PFSK-1 (cell line): Measurements from ENCODE around the gene TMEM253.

Source experiments
- FOXP2 ChIP-seq: optimal IDR thresholded peaks from 2 replicates; pipeline ENCODE3; 2011; ENCODE audit warnings: borderline replicate concordance, control low read depth, inconsistent platforms; ENCODE audit not compliant: insufficient read depth; ENCODE audit errors: extremely low read length, extremely low read depth
- POLR2AphosphoS5 ChIP-seq: IDR thresholded peaks from 2 replicates; pipeline ENCODE4 v1.6.1; 2012; ENCODE audit warnings: low read depth, mild to moderate bottlenecking, control low read depth, low read length, moderate library complexity
- SIN3A ChIP-seq: IDR thresholded peaks from 2 replicates; pipeline ENCODE4 v1.6.1; 2012; ENCODE audit warnings: mild to moderate bottlenecking, low read length, moderate library complexity, borderline replicate concordance; ENCODE audit not compliant: insufficient read depth
- TAF1 ChIP-seq: IDR thresholded peaks from 2 replicates; pipeline ENCODE4 v1.6.1; 2012; ENCODE audit warnings: low read length, control low read depth, borderline replicate concordance; ENCODE audit not compliant: insufficient read depth
- TF ChIP-seq, protein P1 (sequence below), 2 experiments: IDR thresholded peaks; 2 replicates each; pipeline versions ENCODE4 v1.6.1 to v1.8.0; 2011 to 2012; ENCODE audit warnings: low read depth in 2 of 2, low read length in 2 of 2, control low read depth in 1 of 2, inconsistent platforms in 1 of 2, mild to moderate bottlenecking in 1 of 2, moderate library complexity in 1 of 2; ENCODE audit not compliant: insufficient read depth in 1 of 2

TMEM253 gene

DNA sequence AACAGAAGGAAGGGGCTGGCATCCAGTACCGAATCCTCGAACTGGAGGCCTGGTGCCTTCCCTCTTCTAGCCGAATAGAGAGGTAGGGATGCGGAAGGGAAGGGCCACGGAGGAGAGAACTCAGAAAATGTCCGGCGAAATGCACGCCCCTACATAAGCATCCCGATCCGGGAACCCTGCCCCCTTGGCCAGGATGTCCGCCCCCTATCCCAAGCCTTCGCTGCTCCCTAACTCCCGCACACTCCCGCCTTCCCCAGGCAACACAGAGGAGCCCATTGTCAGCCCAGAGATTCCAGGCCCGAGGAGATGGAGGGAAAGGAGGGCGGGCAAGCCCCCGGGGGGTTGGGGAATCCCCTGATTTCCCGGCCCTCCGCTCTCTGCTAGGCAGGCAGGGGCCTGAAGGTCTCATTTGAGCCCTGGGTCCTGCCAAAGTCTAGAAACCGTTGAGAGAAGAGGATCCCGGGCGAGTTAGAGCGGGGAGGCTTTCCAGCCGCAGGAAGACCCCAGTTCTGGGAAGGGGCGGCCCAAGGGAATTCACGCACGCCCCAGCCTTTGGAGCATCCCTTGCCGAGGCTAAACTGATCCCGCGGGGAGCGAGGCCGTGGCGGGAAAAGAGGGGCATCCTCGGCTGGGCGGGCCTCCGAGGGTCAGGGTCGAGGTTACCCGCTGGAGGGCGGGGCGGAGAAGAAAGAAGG lies 31.3 kb upstream of the TMEM253 start:
- TF ChIP-seq FOXP2 (no peak), TAF1 (no peak), SIN3A (no peak), POLR2AphosphoS5 (no peak)
- TF ChIP-seq, protein P1, sequence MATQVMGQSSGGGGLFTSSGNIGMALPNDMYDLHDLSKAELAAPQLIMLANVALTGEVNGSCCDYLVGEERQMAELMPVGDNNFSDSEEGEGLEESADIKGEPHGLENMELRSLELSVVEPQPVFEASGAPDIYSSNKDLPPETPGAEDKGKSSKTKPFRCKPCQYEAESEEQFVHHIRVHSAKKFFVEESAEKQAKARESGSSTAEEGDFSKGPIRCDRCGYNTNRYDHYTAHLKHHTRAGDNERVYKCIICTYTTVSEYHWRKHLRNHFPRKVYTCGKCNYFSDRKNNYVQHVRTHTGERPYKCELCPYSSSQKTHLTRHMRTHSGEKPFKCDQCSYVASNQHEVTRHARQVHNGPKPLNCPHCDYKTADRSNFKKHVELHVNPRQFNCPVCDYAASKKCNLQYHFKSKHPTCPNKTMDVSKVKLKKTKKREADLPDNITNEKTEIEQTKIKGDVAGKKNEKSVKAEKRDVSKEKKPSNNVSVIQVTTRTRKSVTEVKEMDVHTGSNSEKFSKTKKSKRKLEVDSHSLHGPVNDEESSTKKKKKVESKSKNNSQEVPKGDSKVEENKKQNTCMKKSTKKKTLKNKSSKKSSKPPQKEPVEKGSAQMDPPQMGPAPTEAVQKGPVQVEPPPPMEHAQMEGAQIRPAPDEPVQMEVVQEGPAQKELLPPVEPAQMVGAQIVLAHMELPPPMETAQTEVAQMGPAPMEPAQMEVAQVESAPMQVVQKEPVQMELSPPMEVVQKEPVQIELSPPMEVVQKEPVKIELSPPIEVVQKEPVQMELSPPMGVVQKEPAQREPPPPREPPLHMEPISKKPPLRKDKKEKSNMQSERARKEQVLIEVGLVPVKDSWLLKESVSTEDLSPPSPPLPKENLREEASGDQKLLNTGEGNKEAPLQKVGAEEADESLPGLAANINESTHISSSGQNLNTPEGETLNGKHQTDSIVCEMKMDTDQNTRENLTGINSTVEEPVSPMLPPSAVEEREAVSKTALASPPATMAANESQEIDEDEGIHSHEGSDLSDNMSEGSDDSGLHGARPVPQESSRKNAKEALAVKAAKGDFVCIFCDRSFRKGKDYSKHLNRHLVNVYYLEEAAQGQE (IDR thresholded peaks at IDR 0.05; ENCODE audit: insufficient read depth in 1 of 2, low read depth in 2 of 2, low read length in 2 of 2), result no peak

DNA sequence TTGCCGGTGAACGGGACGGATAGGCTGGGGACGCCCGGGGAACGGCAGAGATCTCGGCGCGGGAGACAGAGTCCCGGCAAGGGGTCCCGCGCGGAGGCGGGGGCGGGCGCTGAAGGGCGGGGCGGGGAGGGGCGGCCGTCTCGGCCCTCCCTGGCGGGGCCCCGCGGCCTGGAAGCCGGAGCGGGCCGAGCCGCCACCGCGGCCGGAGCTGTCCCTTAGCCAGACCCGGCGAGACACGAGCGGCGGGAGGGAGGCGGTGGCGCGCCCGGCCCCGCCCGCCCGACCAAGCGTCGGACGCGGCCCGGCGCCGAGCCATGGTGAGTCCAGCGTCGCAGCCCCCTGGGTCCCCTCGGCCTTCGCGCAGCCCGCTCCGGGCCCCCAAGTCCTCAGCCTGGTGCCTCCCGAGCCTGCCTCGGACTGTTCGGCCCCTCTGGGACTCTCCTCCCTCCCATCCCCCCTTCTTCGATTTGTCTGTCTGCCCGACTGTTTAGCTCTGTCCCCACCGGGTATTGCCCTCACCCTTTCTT lies 30.7 kb upstream of the TMEM253 start, which contains the start of gene ARHGEF40:
TSS of gene ARHGEF40 (plus strand) at position 222 of the 527 bp plus-strand sequence. CDS start at position 315, 93 bp downstream.
- TF ChIP-seq SIN3A, result no peak
- TF ChIP-seq POLR2AphosphoS5, result no peak
- TF ChIP-seq, protein P1 (IDR thresholded peaks at IDR 0.05; ENCODE audit: insufficient read depth in 1 of 2, low read depth in 2 of 2, low read length in 2 of 2), result no peak
- TF ChIP-seq TAF1, result no peak
- no peak for TF ChIP-seq FOXP2

DNA sequence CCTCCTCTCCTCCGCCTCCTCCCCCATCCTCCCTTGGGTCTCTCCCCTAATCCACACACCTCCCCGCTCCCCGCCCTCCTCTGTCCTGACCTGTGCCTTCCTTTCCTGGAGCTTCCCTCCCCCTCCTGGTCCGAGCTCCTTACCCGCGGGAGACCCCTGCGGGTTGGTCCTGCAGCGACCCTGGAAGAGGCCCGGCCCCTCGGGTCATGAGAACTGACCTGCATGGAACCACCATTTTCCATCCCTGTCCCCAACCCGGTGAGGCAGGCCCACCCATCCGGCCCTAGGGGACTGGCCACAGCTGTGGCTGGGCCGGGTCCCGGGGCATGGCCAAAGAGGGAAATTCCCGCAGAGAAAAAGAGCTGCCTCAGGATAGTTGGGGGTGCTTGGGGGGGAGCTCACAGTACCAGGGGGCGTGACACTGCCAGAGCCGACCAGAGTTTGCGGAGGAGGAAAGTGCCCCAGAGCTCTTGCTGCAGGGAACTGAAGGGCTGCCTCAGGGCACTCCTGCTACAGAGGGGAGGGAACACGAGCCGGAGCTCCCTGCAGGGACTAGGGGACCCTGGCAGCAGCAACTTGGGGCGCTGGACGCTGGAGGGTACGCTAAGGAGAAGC lies 30.1 kb upstream of the TMEM253 start:
- TF ChIP-seq TAF1 (no peak), FOXP2 (no peak), POLR2AphosphoS5 (no peak), SIN3A (no peak)
- TF ChIP-seq, protein P1 (IDR thresholded peaks at IDR 0.05; ENCODE audit: insufficient read depth in 1 of 2, low read depth in 2 of 2, low read length in 2 of 2), result no peak

DNA sequence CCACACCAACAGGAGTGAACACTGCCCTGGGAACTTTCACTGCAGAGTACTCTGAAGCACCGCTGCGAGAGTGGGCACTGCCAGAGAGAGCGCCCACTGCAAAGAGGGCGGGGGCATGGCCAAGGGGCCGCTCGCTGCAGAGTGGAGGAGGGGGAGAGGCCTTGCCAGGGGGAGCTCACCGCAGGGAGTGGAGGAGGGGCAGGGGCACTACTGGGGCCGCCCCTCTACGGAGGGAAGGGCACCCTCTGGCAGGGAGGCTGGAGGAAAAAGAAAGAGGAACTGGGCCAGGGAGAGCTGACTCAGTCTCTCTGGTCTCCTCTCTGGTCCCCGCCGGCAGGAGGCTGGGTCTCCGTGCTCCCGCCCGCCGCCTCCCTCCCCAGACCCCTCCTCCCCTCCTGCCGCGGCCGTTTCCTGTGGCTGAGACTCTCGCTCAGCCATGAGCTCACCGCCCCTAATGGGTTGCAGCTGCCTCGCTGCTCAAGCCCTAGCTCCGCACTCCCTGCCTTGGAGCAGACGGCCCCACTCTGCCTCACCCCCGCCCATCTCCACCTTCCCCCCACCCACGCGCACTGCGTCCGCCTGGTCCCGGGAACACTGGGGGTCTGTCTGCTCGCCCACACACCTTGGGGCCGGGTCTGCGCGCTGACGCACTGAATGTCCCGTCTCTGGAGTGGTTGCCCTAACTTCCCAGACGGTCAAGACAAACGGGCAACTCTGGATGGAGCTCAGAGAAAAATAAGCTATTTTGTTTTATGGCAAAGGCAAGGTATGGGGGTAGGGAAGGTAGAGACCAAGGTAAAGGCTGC lies 29.4 kb upstream of the TMEM253 start:
- TF ChIP-seq POLR2AphosphoS5, result peak; percentile 48
- no peak; the same call in 1 of the 2 replicates for TF ChIP-seq SIN3A
- TF ChIP-seq, protein P1 (IDR thresholded peaks at IDR 0.05; ENCODE audit: insufficient read depth in 1 of 2, low read depth in 2 of 2, low read length in 2 of 2), result no peak
- TF ChIP-seq FOXP2, result no peak
- TF ChIP-seq TAF1, result 0 out of 2 replicates have a peak, but pooled peaks have one; percentile 51
